Measurements from ENCODE around the gene ZNF784. TPM values are rescaled to one million over a fixed set of nuclear protein-coding genes. Genes with fewer than 3 reads are reported as not detected.
A peak's percentile ranks its signal among the peaks of the same experiment; 100 is the strongest.

The ZNF784 gene
- total and polyA plus RNA-seq, 10 of the 15 experiments (the other 5 are each of a cell fraction or from before 2014, with no cell fraction given) = 0.10 to 5.2 (median 1.8) TPM

DNA sequence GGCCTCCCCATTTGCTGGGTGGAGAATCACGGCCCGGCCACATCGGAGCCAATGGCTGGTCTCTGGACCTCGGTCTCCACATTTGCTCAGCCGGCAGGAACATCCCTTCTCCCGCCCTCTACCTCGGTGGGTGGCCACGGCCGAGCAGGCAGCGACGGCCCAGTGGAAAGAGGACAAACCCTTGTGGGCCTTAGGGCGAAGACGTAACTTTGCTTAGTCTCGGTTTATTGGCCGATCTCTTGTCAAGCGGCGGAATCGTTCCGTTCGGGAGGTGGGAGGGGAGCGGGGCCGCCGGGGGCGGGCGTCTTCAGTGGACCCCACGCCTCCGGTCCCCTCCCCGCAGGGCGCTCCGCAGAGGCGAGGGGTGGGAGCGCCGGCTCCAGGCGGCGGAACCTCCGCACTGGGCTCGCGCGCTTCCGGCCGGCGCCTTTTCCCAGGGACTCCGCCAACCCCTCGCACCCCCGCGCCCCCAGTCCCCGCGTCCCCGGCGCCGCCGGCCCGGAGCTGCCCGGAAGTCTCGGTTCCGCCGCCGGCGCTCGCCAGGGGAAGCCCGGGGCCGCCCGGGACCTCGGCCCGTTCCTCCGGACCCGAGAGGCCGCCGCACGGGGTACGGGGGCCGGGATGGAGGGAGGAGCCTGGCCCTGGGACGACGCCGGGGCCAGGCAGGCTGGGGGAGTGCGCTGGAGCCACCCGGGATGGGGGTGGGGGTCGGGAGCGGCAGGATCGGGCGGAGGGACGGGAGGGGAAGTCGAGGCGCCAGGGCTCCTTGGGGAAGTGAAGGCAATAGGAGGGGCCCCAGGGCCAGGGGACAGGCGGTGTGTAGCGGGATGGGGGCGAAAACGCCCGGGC, 16.4 kb upstream of the ZNF784 start, which contains the start of gene ZNF580:
ZNF580 (plus strand) TSS at position 426 of the 849 bp plus-strand sequence. CDS start 1,507 bp downstream, outside the sequence.
- CTCF ChIA-PET = no interaction called here
- POLR2A ChIA-PET = interaction anchor here (0.6 to 2.1 kb wide), 4 partner anchors 9 to 1314 kb away, joined by 3 to 6 read pairs (median 5); no protein-coding TSS in a partner anchor
- no peaks in the 10 kb centered on the region for H4K20me1 ChIP-seq (ENCODE audit: control insufficient read depth, insufficient read depth)
- peak within 1 kb of the TSS; percentile 86 for H3K9ac ChIP-seq (ENCODE audit: control insufficient read depth, insufficient read depth, low read length)
- SMC1A ChIA-PET (ENCODE audit: uncharacterized antibody, unreplicated experiment) = no interaction called here
- peak within 1 kb of the TSS; percentile 97 for H3K4me2 ChIP-seq (ENCODE audit: control insufficient read depth, insufficient read depth)
- H3K79me2 ChIP-seq (ENCODE audit: control insufficient read depth, insufficient read depth, low read length) = peaks cover 68% of the 10 kb centered on the region
- under 1% methylated on average over 64 of the region's 89 CpGs for WGBS (ENCODE audit: insufficient coverage, insufficient replicate concordance, low lambda C conversion rate, missing lambda C conversion rate)
- H3K4me1 ChIP-seq (ENCODE audit: control insufficient read depth, insufficient read depth, low read length) = peaks cover 43% of the 10 kb centered on the region
- ATAC-seq (peak; percentile 48), DNase-seq (ENCODE audit: low read depth, low spot score) (no peak), FAIRE-seq (no peak)
- peak within 1 kb of the TSS; percentile 95 for H3K4me3 ChIP-seq
- H2AFZ ChIP-seq (ENCODE audit: control insufficient read depth, low read depth, low read length) = peak within 1 kb of the TSS; percentile 39; the same call in 1 of the 2 replicates
- peak within 1 kb of the TSS; percentile 64 for H3K27ac ChIP-seq (ENCODE audit: control insufficient read depth, insufficient read depth)
- in situ Hi-C loops (cut with MboI) (no loop called here), intact Hi-C loops (cut with micrococcal nuclease; ENCODE audit: unreplicated experiment) (loop anchor here (5.0 kb wide), 2 partner anchors 36 to 38 kb away; partner anchors contain the start of genes EPN1 and ZNF524)
- RAD21 ChIA-PET (ENCODE audit: unreplicated experiment) = no interaction called here
- BruUV-seq (replicated peaks) = no TSS peak
- H3K9me3 ChIP-seq (replicated peaks; ENCODE audit: control insufficient read depth, insufficient read depth, low read length) = no peaks in the 10 kb centered on the region
- 0 out of 4 replicates have a peak, but pooled peaks cover 0 to 2% of the 10 kb centered on the region in 2 experiments for H3K36me3 ChIP-seq (ENCODE audit: control insufficient read depth in 2 of 2, insufficient read depth in 2 of 2, low read length in 1 of 2)
- no peaks in the 10 kb centered on the region for H3K27me3 ChIP-seq (replicated peaks in 1 of 2; ENCODE audit: control insufficient read depth in 2 of 2, insufficient read depth in 2 of 2, low read length in 1 of 2)
- TF ChIP-seq CBX5 (IDR thresholded peaks at IDR 0.05; ENCODE audit: low read depth) = no peak
- no peak for TF ChIP-seq YBX1 (IDR thresholded peaks at IDR 0.05)
- peak; percentile 65; the same call in 1 of the 2 replicates for TF ChIP-seq POLR2A (IDR thresholded peaks at IDR 0.05; ENCODE audit: low read depth, low read length)
- no peak for TF ChIP-seq ATF7 (IDR thresholded peaks at IDR 0.05; ENCODE audit: low read depth)
- TF ChIP-seq, protein P1, sequence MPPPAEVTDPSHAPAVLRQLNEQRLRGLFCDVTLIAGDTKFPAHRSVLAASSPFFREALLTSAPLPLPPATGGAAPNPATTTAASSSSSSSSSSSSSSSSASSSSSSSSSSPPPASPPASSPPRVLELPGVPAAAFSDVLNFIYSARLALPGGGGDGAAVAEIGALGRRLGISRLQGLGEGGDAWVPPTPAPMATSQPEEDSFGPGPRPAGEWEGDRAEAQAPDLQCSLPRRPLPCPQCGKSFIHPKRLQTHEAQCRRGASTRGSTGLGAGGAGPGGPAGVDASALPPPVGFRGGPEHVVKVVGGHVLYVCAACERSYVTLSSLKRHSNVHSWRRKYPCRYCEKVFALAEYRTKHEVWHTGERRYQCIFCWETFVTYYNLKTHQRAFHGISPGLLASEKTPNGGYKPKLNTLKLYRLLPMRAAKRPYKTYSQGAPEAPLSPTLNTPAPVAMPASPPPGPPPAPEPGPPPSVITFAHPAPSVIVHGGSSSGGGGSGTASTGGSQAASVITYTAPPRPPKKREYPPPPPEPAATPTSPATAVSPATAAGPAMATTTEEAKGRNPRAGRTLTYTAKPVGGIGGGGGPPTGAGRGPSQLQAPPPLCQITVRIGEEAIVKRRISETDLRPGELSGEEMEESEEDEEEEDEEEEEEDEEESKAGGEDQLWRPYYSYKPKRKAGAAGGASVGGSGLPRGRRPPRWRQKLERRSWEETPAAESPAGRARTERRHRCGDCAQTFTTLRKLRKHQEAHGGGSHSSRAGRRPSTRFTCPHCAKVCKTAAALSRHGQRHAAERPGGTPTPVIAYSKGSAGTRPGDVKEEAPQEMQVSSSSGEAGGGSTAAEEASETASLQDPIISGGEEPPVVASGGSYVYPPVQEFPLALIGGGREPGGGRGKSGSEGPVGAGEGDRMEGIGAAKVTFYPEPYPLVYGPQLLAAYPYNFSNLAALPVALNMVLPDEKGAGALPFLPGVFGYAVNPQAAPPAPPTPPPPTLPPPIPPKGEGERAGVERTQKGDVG (CRISPR knock-in tag; IDR thresholded peaks at IDR 0.05) = no peak
- TF ChIP-seq, protein P2, sequence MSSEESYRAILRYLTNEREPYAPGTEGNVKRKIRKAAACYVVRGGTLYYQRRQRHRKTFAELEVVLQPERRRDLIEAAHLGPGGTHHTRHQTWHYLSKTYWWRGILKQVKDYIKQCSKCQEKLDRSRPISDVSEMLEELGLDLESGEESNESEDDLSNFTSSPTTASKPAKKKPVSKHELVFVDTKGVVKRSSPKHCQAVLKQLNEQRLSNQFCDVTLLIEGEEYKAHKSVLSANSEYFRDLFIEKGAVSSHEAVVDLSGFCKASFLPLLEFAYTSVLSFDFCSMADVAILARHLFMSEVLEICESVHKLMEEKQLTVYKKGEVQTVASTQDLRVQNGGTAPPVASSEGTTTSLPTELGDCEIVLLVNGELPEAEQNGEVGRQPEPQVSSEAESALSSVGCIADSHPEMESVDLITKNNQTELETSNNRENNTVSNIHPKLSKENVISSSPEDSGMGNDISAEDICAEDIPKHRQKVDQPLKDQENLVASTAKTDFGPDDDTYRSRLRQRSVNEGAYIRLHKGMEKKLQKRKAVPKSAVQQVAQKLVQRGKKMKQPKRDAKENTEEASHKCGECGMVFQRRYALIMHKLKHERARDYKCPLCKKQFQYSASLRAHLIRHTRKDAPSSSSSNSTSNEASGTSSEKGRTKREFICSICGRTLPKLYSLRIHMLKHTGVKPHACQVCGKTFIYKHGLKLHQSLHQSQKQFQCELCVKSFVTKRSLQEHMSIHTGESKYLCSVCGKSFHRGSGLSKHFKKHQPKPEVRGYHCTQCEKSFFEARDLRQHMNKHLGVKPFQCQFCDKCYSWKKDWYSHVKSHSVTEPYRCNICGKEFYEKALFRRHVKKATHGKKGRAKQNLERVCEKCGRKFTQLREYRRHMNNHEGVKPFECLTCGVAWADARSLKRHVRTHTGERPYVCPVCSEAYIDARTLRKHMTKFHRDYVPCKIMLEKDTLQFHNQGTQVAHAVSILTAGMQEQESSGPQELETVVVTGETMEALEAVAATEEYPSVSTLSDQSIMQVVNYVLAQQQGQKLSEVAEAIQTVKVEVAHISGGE (CRISPR knock-in tag; IDR thresholded peaks at IDR 0.05) = peak; percentile 86
- TF ChIP-seq BCL3 (IDR thresholded peaks at IDR 0.05; ENCODE audit: borderline replicate concordance, insufficient read depth, low read depth, low read length, poor library complexity, severe bottlenecking) = peak; percentile 72
- peak; percentile 60; the same call in 1 of the 2 replicates for TF ChIP-seq POLR2AphosphoS2 (IDR thresholded peaks at IDR 0.05; ENCODE audit: low read depth, low read length)
- no peak for TF ChIP-seq ZNF274 (IDR thresholded peaks at IDR 0.05; ENCODE audit: insufficient read depth, insufficient read length)
- no peak for TF ChIP-seq RCOR1 (conservative IDR thresholded peaks at IDR 0.05; ENCODE audit: low read depth, low read length)
- TF ChIP-seq ZNF622 (IDR thresholded peaks at IDR 0.05) = no peak
- 0 out of 2 replicates have a peak, but pooled peaks have one; percentile 39 for TF ChIP-seq BACH1 (IDR thresholded peaks at IDR 0.05; ENCODE audit: borderline replicate concordance)
- no peak for TF ChIP-seq HDGF (IDR thresholded peaks at IDR 0.05)
- TF ChIP-seq PAX8 (IDR thresholded peaks at IDR 0.05) = no peak
- peak; percentile 54; the same call in 1 of the 2 replicates for TF ChIP-seq ZNF24 (IDR thresholded peaks at IDR 0.05)
